ENCODE data around the gene NPPB.
"Not testable (repeated sequence)": the region's sequence is repeated elsewhere in the genome, so short reads cannot be mapped to it uniquely, and the experiment has no call there.

NPPB gene

DNA sequence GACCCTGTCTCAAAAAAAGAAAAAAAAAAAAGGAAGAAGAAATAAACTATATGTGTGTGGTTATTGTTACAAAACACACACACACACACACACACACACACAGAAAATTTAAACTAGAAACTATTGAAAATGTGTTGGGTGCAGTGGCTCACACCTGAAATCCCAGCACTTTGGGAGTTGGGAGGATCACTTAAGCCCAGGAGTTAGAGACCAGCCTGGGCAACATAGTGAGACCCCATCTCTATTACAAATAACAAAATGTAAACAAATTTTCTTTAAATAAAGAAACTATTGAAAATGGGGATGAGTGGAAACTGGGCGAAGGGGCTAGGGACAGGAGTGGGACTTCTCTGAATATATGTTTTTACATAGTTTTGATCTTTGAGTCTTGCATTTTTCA is 44.5 kb upstream of the NPPB start:
- H3K9me3 ChIP-seq: no peaks in the 10 kb centered on the region

DNA sequence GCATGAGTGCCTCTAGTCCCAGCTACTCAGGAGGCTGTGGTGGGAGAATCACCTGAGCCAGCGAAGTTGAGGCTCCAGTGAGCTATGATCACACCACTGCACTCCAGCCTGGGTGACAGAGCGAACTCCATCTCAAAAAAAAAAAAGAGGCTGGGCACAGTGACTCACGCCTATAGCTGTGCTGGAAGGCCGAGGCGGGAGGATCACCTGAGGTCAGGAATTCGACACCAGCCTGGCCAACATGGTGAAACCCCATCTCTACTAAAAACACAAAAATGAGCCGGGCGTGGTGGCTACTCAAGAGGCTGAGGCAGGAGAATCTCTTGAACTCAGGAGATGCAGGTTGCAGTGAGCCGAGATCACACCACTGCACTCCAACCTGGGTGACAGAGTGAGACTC is 42.7 kb upstream of the NPPB start:
- not testable (repeated sequence) for H3K27me3 ChIP-seq; H3K4me1 ChIP-seq; H3K36me3 ChIP-seq; H3K4me3 ChIP-seq (ENCODE audit: low read depth, low read length); H3K9me3 ChIP-seq; DNase-seq

More for the DNA sequence above, 44.5 kb upstream of the NPPB start:
- Histone ChIP-seq H3K4me3 (ENCODE audit: low read depth, low read length) (no peak overlapping the region), H3K36me3 (no peaks in the 10 kb centered on the region), H3K4me1 (0 out of 2 replicates have a peak, but pooled peaks cover 3% of the 10 kb centered on the region), H3K27me3 (no peaks in the 10 kb centered on the region)
- TF ChIP-seq, protein P1, sequence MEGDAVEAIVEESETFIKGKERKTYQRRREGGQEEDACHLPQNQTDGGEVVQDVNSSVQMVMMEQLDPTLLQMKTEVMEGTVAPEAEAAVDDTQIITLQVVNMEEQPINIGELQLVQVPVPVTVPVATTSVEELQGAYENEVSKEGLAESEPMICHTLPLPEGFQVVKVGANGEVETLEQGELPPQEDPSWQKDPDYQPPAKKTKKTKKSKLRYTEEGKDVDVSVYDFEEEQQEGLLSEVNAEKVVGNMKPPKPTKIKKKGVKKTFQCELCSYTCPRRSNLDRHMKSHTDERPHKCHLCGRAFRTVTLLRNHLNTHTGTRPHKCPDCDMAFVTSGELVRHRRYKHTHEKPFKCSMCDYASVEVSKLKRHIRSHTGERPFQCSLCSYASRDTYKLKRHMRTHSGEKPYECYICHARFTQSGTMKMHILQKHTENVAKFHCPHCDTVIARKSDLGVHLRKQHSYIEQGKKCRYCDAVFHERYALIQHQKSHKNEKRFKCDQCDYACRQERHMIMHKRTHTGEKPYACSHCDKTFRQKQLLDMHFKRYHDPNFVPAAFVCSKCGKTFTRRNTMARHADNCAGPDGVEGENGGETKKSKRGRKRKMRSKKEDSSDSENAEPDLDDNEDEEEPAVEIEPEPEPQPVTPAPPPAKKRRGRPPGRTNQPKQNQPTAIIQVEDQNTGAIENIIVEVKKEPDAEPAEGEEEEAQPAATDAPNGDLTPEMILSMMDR (IDR thresholded peaks at IDR 0.05; ENCODE audit: low read depth, low read length): no peak
- no peak for DNase-seq

DNA sequence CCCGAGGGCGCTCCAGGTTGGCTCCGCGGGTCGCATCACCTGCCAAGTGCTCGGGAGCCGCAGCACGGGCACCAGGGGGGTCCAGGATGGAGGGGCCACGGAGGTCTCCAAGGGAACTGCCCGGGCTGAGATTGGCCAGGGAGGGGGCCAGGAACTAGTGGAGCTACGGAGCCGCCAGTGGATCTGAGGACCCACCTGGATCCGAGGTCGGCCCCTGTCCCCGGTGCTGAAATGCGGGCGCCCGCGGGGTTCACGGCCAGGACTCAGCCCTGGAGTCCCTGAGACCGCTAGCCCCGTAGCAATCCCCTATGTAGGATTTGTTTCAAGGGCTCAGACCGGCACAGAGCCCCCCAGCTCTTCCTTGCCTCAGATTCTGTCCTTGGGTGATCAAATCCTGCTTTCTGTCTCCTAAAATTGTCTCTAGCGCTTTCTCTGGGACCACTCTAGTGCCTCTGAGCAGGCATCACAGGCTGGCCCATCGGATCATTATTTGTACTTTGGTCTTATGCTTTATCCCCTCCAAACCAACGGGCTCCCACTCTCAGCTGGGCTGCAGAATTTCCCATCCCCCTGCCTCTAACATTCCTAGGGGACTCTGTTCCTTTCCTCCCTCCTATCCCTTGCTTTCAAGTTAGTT is 40.2 kb upstream of the NPPB start:
- Histone ChIP-seq H3K4me3 (ENCODE audit: low read depth, low read length) (no peak overlapping the region), H3K4me1 (no peaks in the 10 kb centered on the region), H3K36me3 (no peaks in the 10 kb centered on the region), H3K27me3 (no peaks in the 10 kb centered on the region), H3K9me3 (no peaks in the 10 kb centered on the region)
- no peak for DNase-seq
- TF ChIP-seq, protein P1 (IDR thresholded peaks at IDR 0.05; ENCODE audit: low read depth, low read length): no peak

DNA sequence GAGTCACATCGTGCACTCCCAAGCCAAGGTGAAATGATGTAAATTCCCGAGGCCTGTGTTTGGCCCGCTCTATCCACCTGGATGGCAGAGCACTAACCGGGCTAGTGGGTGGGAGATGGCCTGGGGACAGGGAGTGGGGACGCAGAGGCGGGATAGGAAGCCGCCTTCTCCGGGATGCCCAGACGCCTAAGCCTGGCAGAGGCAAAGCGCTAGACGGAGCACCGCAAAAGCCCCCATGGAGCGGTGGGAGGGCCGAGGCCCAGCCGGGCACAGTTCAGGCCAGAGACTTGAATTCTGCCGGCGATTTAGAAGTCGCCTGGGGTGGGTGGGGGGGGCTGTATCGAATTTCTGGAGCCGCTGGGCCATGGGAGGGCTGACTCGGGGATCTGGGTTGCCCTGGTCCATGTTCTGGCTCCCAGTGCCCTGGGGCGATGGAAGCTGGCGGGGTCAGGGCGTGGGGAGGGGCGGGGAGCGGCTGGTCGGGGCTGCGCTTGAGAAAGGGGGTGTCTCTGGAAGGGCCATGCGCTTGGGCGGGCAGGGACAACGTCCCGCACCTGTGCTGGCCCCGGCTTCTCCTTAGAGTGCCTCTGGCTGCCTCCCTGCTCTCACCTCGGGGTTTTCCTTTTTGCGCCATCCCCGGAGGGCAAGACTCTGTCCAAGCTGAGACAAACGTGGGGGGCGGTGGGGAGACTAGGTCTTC is 39.5 kb upstream of the NPPB start:
- H3K36me3 ChIP-seq: no peaks in the 10 kb centered on the region
- no peak overlapping the region for H3K4me3 ChIP-seq (ENCODE audit: low read depth, low read length)
- no peak for DNase-seq
- no peaks in the 10 kb centered on the region for H3K4me1 ChIP-seq
- TF ChIP-seq, protein P1 (IDR thresholded peaks at IDR 0.05; ENCODE audit: low read depth, low read length): no peak
- no peaks in the 10 kb centered on the region for H3K27me3 ChIP-seq
- no peaks in the 10 kb centered on the region for H3K9me3 ChIP-seq

DNA sequence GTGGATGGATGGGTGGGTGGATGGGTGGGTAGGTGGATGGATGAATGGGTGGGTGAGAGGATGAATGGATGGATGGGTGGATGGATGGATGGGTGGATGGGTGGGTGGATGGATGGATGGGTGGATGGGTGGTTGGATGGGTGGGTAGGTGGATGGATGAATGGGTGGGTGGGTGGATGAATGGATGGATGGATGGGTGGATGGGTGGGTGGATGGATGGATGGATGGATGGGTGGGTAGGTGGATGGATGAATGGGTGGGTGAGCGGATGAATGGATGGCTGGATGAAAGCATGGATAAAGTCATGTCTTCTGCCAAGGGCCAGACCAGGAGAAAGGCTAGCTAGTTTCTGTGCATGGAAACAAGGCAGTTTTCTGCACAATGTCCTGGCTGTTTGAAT is 35.8 kb upstream of the NPPB start:
- not testable (repeated sequence) for H3K4me1 ChIP-seq; H3K36me3 ChIP-seq; DNase-seq; H3K9me3 ChIP-seq; H3K4me3 ChIP-seq (ENCODE audit: low read depth, low read length); H3K27me3 ChIP-seq

DNA sequence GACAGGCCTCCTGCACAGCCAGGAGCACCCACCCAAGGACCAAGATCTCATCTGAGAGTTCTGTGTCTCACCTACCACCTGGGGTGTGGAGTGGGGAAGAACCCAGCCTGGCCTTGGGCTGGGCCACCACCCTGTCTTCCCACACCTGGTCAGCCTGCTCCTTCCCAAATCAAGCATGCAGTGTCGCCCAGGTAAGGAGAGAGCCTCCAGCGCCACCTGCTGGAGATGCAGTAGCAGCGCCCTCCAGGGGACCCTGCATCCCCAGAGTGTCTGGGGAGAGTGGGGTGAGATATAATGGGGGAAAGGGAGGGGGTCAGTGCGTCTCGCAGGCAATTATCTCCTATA is 35.1 kb upstream of the NPPB start:
- Histone ChIP-seq H3K4me1 (no peaks in the 10 kb centered on the region), H3K36me3 (no peaks in the 10 kb centered on the region), H3K4me3 (ENCODE audit: low read depth, low read length) (no peak overlapping the region), H3K9me3 (no peaks in the 10 kb centered on the region), H3K27me3 (no peaks in the 10 kb centered on the region)
- peak; percentile 64 for DNase-seq
- TF ChIP-seq, protein P1 (IDR thresholded peaks at IDR 0.05; ENCODE audit: low read depth, low read length): peak; percentile 80

DNA sequence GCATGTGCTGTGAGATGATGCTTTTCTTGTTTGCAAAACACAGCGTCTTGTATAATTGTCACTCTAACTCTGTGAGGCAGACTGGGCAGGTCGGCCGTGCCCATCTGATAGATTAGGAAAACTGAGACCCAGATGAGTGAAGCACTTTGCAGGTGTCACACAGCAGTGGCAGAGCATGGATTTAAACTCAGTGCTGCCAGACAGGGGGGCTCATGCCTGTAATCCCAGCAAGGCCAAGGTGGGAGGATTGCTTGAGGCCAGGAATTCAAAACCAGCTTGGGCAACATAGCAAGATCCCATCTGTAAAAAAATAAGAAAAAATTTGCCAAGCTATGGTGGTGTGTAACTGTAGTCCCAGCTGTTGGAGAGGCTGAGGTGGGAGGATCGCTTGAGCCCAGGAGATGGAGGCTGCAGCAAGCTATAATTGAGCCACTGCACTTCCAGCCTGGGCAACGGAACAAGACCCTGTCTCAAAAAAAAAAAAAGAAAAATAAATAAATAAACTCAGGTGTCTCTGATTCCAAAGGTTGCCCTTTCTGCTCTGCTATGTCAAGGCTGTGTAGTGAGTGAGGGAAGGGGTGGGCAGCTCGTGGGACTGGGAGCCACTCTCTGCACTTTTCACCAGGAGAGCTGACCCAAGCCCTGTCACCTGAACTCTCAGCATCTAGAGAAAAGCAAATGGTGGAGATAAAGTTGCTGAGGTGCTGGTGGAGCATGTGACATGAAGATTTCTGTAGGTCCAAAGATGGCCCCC is 32.9 kb upstream of the NPPB start:
- Histone ChIP-seq H3K4me3 (ENCODE audit: low read depth, low read length) (no peak overlapping the region), H3K4me1 (no peaks in the 10 kb centered on the region), H3K9me3 (no peaks in the 10 kb centered on the region), H3K36me3 (no peaks in the 10 kb centered on the region), H3K27me3 (no peaks in the 10 kb centered on the region)
- DNase-seq: no peak
- TF ChIP-seq, protein P1 (IDR thresholded peaks at IDR 0.05; ENCODE audit: low read depth, low read length): no peak

All from BE2C (cell line).